ENCODE results near the gene GPC6. TPM values are rescaled to one million over a fixed set of nuclear protein-coding genes. Genes with fewer than 3 reads are reported as not detected.

The GPC6 gene
- total and polyA plus RNA-seq, 9 of the 15 experiments (the other 6 are each of a cell fraction or from before 2014, with no cell fraction given): under 0.01 to 0.20 (median 0.01) TPM; not detected in 4

GRCh38 chr13:94214975-94215374 is 988.4 kb downstream of the GPC6 start:
- ChIA-PET POLR2A (no interaction called here), CTCF (ENCODE audit: low intra/inter-chr PET ratio) (no interaction called here)
- H2AFZ ChIP-seq (ENCODE audit: low read depth, low read length): no peak overlapping the region
- no peak overlapping the region for H3K9ac ChIP-seq (ENCODE audit: insufficient read depth in 1 of 2, low read depth in 2 of 2, low read length in 2 of 2)
- ATAC-seq (no peak), FAIRE-seq (no peak), DNase-seq (ENCODE audit: extremely low read depth in 1 of 4, low spot score in 3 of 4) (no peak)
- no peaks in the 10 kb centered on the region for H4K20me1 ChIP-seq (replicated peaks; ENCODE audit: control insufficient read depth, insufficient read depth, low read length)
- intact Hi-C loops (cut with micrococcal nuclease): no loop called here
- H3K27ac ChIP-seq (ENCODE audit: extremely low read depth, low read depth, low read length): no peak overlapping the region
- H3K36me3 ChIP-seq (ENCODE audit: control insufficient read depth, insufficient read depth, low read length): no peaks in the 10 kb centered on the region
- no peak overlapping the region for H3K4me3 ChIP-seq
- H3K79me2 ChIP-seq (ENCODE audit: control insufficient read depth, insufficient read depth, low read length): no peaks in the 10 kb centered on the region
- BruUV-seq (replicated peaks): no TSS peak
- H3K27me3 ChIP-seq (ENCODE audit: control insufficient read depth in 2 of 2, insufficient read depth in 2 of 2, low read length in 2 of 2): no peaks in the 10 kb centered on the region
- no peaks in the 10 kb centered on the region for H3K9me3 ChIP-seq (replicated peaks; ENCODE audit: control insufficient read depth, insufficient read depth, low read depth, low read length)
- H3K4me2 ChIP-seq (ENCODE audit: insufficient read depth, low read length): no peak overlapping the region
- H3K4me1 ChIP-seq (replicated peaks in 1 of 2; ENCODE audit: control insufficient read depth in 2 of 2, insufficient read depth in 2 of 2, low read length in 2 of 2): no peaks in the 10 kb centered on the region
- 2% methylated on average over 3 of the region's 3 CpGs for WGBS (ENCODE audit: insufficient coverage, low coverage, missing lambda C conversion rate)
- in situ Hi-C loops (cut with MboI): no loop called here
- H3K9me1 ChIP-seq (ENCODE audit: control insufficient read depth, insufficient read depth, low read length): no peaks in the 10 kb centered on the region
- no peak for TF ChIP-seq SMARCB1 (IDR thresholded peaks at IDR 0.05; ENCODE audit: insufficient read length, low read depth)
- no peak for TF ChIP-seq TCF7L2 (IDR thresholded peaks at IDR 0.05; ENCODE audit: low read depth, low read length)
- 0 out of 2 replicates have a peak, but pooled peaks have one; percentile 5 for TF ChIP-seq ZNF316 (IDR thresholded peaks at IDR 0.05)

GRCh38 chr13:94216476-94216875 is 989.9 kb downstream of the GPC6 start:
- no peaks in the 10 kb centered on the region for H3K79me2 ChIP-seq (ENCODE audit: control insufficient read depth, insufficient read depth, low read length)
- ATAC-seq (no peak), DNase-seq (ENCODE audit: extremely low read depth in 1 of 4, low spot score in 3 of 4) (no peak), FAIRE-seq (no peak)
- H2AFZ ChIP-seq (ENCODE audit: low read depth, low read length): no peak overlapping the region
- no peaks in the 10 kb centered on the region for H3K27me3 ChIP-seq (ENCODE audit: control insufficient read depth in 2 of 2, insufficient read depth in 2 of 2, low read length in 2 of 2)
- no peak overlapping the region for H3K4me3 ChIP-seq
- H3K4me1 ChIP-seq (replicated peaks in 1 of 2; ENCODE audit: control insufficient read depth in 2 of 2, insufficient read depth in 2 of 2, low read length in 2 of 2): no peaks in the 10 kb centered on the region
- in situ Hi-C loops (cut with MboI) (no loop called here), intact Hi-C loops (cut with micrococcal nuclease) (no loop called here)
- no peak overlapping the region for H3K4me2 ChIP-seq (ENCODE audit: insufficient read depth, low read length)
- no peak overlapping the region for H3K9ac ChIP-seq (ENCODE audit: insufficient read depth in 1 of 2, low read depth in 2 of 2, low read length in 2 of 2)
- no peak overlapping the region for H3K27ac ChIP-seq (ENCODE audit: extremely low read depth, low read depth, low read length)
- CTCF ChIA-PET (ENCODE audit: low intra/inter-chr PET ratio): no interaction called here
- POLR2A ChIA-PET: no interaction called here
- H3K9me1 ChIP-seq (ENCODE audit: control insufficient read depth, insufficient read depth, low read length): no peaks in the 10 kb centered on the region
- no peaks in the 10 kb centered on the region for H3K36me3 ChIP-seq (ENCODE audit: control insufficient read depth, insufficient read depth, low read length)
- no peaks in the 10 kb centered on the region for H3K9me3 ChIP-seq (replicated peaks; ENCODE audit: control insufficient read depth, insufficient read depth, low read depth, low read length)
- 0% methylated on average over 1 of the region's 1 CpG for WGBS (ENCODE audit: insufficient coverage, low coverage, missing lambda C conversion rate)
- H4K20me1 ChIP-seq (replicated peaks; ENCODE audit: control insufficient read depth, insufficient read depth, low read length): no peaks in the 10 kb centered on the region
- no TSS peak for BruUV-seq (replicated peaks)
- TF ChIP-seq RBM14 (IDR thresholded peaks at IDR 0.05; ENCODE audit: borderline replicate concordance, insufficient read depth, low read depth, low read length) (no peak), SNAPC5 (CRISPR knock-in tag; IDR thresholded peaks at IDR 0.05) (no peak), SMC3 (conservative IDR thresholded peaks at IDR 0.05; ENCODE audit: insufficient read depth, low read depth, low read length) (no peak), ZNF586 (CRISPR knock-in tag; conservative IDR thresholded peaks at IDR 0.05) (no peak), E2F4 (CRISPR knock-in tag; IDR thresholded peaks at IDR 0.05; ENCODE audit: low read depth) (no peak), TAF9B (IDR thresholded peaks at IDR 0.05; ENCODE audit: partially characterized antibody) (no peak), ZMIZ1 (IDR thresholded peaks at IDR 0.05; ENCODE audit: low read depth in 2 of 2, low read length in 2 of 2) (no peak), PHF20 (IDR thresholded peaks at IDR 0.05; ENCODE audit: partially characterized antibody) (no peak)
